NCI-H510A (cell line): ENCODE measurements around the gene CARMIL3.
"Not testable (repeated sequence)": the region's sequence is repeated elsewhere in the genome, so short reads cannot be mapped to it uniquely, and the experiment has no call there.

Source experiments
- DNase-seq: peaks from one replicate; lab custom pipeline; 2025; lab: John Stamatoyannopoulos, UW

The CARMIL3 gene, protein sequence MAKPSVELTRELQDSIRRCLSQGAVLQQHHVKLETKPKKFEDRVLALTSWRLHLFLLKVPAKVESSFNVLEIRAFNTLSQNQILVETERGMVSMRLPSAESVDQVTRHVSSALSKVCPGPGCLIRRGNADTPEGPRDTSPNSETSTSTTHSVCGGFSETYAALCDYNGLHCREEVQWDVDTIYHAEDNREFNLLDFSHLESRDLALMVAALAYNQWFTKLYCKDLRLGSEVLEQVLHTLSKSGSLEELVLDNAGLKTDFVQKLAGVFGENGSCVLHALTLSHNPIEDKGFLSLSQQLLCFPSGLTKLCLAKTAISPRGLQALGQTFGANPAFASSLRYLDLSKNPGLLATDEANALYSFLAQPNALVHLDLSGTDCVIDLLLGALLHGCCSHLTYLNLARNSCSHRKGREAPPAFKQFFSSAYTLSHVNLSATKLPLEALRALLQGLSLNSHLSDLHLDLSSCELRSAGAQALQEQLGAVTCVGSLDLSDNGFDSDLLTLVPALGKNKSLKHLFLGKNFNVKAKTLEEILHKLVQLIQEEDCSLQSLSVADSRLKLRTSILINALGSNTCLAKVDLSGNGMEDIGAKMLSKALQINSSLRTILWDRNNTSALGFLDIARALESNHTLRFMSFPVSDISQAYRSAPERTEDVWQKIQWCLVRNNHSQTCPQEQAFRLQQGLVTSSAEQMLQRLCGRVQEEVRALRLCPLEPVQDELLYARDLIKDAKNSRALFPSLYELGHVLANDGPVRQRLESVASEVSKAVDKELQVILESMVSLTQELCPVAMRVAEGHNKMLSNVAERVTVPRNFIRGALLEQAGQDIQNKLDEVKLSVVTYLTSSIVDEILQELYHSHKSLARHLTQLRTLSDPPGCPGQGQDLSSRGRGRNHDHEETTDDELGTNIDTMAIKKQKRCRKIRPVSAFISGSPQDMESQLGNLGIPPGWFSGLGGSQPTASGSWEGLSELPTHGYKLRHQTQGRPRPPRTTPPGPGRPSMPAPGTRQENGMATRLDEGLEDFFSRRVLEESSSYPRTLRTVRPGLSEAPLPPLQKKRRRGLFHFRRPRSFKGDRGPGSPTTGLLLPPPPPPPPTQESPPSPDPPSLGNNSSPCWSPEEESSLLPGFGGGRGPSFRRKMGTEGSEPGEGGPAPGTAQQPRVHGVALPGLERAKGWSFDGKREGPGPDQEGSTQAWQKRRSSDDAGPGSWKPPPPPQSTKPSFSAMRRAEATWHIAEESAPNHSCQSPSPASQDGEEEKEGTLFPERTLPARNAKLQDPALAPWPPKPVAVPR (N-terminal part only)

GRCh38 chr14:24051789-24052655 lies at the start of gene CARMIL3:
Gene CARMIL3 (plus strand): TSS chr14:24052009. CDS start chr14:24052154, 145 bp downstream.
- peak; percentile 68 for DNase-seq

GRCh38 chr14:24006471-24006816 lies 45.4 kb upstream of the CARMIL3 start:
- not testable (repeated sequence) for DNase-seq

GRCh38 chr14:24006817-24007652 lies 44.8 kb upstream of the CARMIL3 start:
- peak; percentile 21 for DNase-seq

DNA sequence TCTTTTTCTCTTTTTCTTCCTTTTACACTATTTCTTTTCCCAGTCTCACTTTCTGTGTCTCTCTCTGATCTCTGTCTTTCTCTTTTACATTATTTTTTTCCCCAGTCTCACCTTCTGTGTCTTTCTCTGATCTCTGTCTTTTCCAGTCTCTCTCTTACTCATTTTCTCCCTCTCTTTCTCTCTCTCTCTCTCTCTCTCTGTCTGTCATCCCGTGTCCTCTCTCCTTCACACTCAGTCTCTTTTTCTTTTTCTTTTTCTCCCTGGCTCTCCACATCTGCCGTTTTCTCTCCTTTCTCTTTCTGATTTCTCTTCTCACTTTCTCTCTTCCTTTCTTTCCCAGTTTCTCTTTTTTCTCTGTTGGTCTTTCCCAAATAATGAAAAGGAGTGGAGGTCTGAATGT lies 40.8 kb upstream of the CARMIL3 start:
- DNase-seq, result no peak

DNA sequence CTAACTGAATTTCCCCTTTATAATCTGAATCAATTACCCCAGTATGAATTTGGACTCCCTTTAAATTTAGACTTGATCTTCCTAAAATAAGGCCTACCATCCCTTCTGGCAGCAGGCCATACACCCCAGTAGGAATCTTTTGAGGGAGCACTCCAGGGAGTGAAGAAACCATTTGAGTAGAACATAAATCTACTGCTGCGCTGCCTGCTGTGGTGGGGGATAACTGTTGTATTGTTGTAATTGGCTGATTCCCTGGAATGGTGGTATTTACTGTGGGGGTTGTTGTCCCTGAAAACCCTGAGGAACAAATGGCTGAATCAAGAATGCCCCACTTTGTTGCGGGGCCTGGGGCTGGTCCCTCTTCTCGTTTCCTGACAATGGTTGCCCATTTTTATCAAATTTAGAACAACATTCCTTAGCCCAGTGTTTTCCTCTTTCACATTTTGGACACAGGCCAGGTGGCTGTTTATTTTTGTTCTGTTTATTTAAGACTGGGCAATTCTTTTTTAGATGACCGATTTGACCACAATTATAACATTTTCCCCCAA lies 39.0 kb upstream of the CARMIL3 start:
- not testable (repeated sequence) for DNase-seq

DNA sequence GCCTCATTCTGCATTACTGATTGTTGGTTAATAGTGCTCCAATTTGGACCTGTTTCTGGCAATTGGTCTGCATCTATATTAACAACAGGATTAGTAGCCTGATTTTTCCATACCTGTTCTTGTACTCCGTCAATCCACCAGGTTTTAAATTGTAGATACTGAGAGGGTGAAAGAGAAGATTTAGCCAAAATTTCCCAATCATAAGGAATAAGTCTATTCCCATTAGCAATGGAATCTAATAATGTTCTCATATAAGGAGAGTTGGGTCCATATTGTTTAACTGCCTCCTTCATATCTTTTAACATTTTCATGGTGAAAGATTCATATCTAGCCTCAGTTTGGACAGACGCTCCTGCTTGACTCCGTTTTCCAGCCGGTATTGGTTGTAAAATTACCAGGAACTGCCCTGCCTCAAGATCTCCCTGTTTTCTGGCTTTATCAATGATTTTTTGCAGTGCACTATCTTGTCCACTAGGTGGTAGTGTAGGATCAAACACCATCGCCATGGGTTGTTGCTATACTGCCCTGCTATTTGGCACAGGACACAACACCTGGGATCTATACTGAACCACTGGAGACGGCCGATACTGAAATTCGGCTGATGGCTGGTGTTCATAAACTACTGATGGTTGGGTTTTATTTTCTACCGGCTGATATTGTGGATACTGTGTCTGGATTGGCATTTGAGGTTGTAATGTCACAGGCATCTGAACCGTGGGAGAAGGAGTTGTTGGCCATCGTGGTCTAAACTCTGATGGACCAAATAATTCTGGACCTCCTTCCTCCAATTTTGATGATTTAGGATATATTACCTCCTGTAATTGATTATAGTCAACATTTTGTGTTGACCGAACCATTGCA lies 37.9 kb upstream of the CARMIL3 start:
- peak; percentile 11 for DNase-seq

- DNase-seq, result not testable (repeated sequence)
Measured at GRCh38 chr14:24015745-24016144, 36.1 kb upstream of the CARMIL3 start.

DNA sequence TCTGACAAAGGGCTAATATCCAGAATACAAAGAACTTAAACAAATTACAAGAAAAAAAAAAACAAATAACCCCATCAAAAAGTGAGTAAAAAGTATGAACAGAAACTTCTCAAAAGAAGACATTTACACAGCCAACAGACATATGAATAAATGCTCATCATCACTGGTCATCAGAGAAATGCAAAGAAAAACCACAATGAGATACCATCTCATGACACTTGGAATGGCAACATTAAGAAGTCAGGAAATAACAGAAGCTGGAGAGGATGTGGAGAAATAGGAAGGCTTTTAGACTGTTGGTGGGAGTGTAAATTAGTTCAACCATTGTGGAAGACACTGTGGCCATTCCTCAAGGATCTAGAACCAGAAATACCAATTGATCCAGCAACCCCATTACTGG lies 32.8 kb upstream of the CARMIL3 start:
- DNase-seq, result not testable (repeated sequence)

GRCh38 chr14:24019944-24020343 lies 31.9 kb upstream of the CARMIL3 start:
- DNase-seq, result not testable (repeated sequence)

GRCh38 chr14:24020520-24020919 lies 31.3 kb upstream of the CARMIL3 start:
- not testable (repeated sequence) for DNase-seq

GRCh38 chr14:24024939-24025418 lies 26.8 kb upstream of the CARMIL3 start:
- DNase-seq, result not testable (repeated sequence)

GRCh38 chr14:24029687-24030086 lies 22.1 kb upstream of the CARMIL3 start:
- DNase-seq, result not testable (repeated sequence)

GRCh38 chr14:24031331-24031730 lies 20.5 kb upstream of the CARMIL3 start:
- DNase-seq, result not testable (repeated sequence)

GRCh38 chr14:24032727-24033418 lies 18.9 kb upstream of the CARMIL3 start:
- DNase-seq, result no peak

GRCh38 chr14:24035769-24036168 lies 16.0 kb upstream of the CARMIL3 start:
- DNase-seq, result peak; percentile 19

DNA sequence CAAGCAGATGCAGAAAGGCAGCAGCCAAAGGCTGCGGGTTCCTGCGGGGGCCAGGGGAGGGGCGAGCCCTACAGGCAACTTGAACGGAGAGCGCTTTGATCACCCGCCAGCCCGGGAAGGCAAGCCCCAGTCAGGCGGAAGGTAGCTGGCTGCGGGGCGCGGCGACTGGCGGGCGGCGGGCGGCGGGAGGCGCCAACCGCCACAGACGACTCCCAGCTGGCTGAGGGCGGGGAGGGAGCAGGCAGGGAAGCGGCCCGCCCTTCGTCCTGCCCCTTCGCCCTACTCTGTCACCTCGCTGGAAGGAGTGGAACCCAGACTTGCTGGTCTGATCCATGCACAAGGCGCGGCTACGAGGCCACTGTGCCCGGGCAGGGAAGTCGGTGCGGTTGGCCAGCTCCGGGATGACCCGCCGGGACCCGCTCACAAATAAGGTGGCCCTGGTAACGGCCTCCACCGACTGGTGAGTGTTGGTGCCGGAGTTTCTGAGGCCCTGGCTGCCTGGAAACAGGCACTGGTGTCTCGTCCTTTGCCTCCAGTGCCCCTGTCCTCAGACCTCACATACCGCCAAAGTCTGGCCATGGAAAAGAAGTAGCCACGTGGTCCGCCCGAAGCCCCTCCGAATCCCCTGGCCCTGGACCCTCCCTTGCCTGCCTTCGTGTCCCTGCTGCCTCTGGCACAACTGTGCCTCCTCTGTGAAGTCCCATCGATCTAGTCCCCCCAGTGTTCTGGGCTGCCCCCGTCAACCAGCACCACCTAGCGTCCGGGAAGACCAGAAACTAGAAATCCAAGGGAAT lies 15.4 kb upstream of the CARMIL3 start:
- DNase-seq, result peak; percentile 76

DNA sequence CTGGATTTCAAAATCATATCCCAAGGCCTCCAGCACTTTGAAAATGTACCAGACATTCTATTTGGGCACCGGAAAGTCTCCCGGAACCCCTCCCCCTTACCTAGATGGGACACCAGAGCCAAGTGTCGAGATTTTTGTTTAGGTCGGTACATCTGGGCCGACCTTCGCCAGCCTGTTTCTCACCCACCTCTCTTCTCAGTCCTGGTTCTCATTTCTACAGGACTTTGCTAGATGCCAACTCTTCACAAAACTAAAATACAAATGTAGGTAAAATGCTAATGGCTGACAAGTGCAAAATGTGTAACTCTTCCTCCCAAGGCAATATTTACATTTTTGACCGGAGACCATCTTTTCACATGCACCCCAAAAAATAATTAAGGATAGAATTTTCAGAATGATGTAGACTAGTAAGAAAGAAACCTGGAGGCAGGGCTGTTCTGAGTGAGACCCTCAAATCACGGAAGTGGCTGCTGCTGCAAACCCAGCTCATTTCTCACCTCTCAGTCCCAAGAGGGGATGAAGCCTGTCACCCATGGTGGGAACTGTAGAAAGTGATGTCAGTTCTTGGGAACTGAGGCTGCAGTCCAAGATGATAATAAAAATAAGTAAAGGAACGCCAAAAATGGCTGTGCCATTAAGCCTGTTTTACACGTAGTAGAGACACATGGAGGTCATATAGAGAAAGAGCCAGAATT lies 14.7 kb upstream of the CARMIL3 start:
- DNase-seq, result not testable (repeated sequence)
